ENCODE data around the gene DCAF10. TPM values are rescaled to one million over a fixed set of nuclear protein-coding genes. Genes with fewer than 3 reads are reported as not detected.
A peak's percentile ranks its signal among the peaks of the same experiment; 100 is the strongest.

Gene DCAF10
- total RNA-seq, 1 experiment from 2014 or later, result 13.5 TPM

GRCh38 chr9:37905776-37906175 is 105.2 kb downstream of the DCAF10 start:
- Histone ChIP-seq H3K9me3 (no peaks in the 10 kb centered on the region), H3K36me3 (ENCODE audit: control insufficient read depth, insufficient read depth, low read length) (no peaks in the 10 kb centered on the region), H3K4me1 (peaks cover 31% of the 10 kb centered on the region), H3K27me3 (replicated peaks; ENCODE audit: control insufficient read depth, insufficient read depth, low read length) (no peaks in the 10 kb centered on the region), H3K4me3 (ENCODE audit: low read depth, low read length) (no peak overlapping the region)
- peak overlapping the region; percentile 22 for H3K4me3 Mint-ChIP-seq (ENCODE audit: unreplicated experiment)
- intact Hi-C loops (cut with micrococcal nuclease; ENCODE audit: unreplicated experiment), result loop anchor here (2.0 to 10.0 kb wide), 5 partner anchors 121 to 457 kb away; partner anchors contain the start of genes EXOSC3 and SHB
- BruUV-seq (replicated peaks), result no TSS peak
- H3K36me3 Mint-ChIP-seq (ENCODE audit: insufficient read depth, unreplicated experiment), result peaks cover 12% of the 10 kb centered on the region
- peak overlapping the region; percentile 30 for H3K27ac Mint-ChIP-seq (ENCODE audit: unreplicated experiment)
- H3K27me3 Mint-ChIP-seq (ENCODE audit: insufficient read depth, unreplicated experiment), result no peaks in the 10 kb centered on the region
- POLR2A ChIA-PET, result no interaction called here
- DNase-seq, result no peak
- no peaks in the 10 kb centered on the region for H3K9me3 Mint-ChIP-seq (ENCODE audit: unreplicated experiment)
- no peak for TF ChIP-seq CTCF (IDR thresholded peaks at IDR 0.05; ENCODE audit: insufficient read depth in 1 of 2, low read depth in 1 of 2, low read length in 1 of 2, severe bottlenecking in 1 of 2, unreplicated experiment in 1 of 2)
- peaks cover 22% of the 10 kb centered on the region for H3K4me1 Mint-ChIP-seq (ENCODE audit: low read depth, unreplicated experiment)
- CTCF ChIA-PET, result interaction anchor here (0.6 kb wide), 1 partner anchor 45 kb away, joined by 3 read pairs; no protein-coding TSS in a partner anchor

- no peak for DNase-seq
- Mint-ChIP-seq H3K36me3 (ENCODE audit: insufficient read depth, unreplicated experiment) (peaks cover 15% of the 10 kb centered on the region), H3K27ac (ENCODE audit: unreplicated experiment) (peak overlapping the region; percentile 30), H3K4me3 (ENCODE audit: unreplicated experiment) (peak overlapping the region; percentile 22), H3K4me1 (ENCODE audit: low read depth, unreplicated experiment) (peaks cover 22% of the 10 kb centered on the region), H3K27me3 (ENCODE audit: insufficient read depth, unreplicated experiment) (no peaks in the 10 kb centered on the region), H3K9me3 (ENCODE audit: unreplicated experiment) (no peaks in the 10 kb centered on the region)
- TF ChIP-seq CTCF (IDR thresholded peaks at IDR 0.05; ENCODE audit: insufficient read depth in 1 of 2, low read depth in 1 of 2, low read length in 1 of 2, severe bottlenecking in 1 of 2, unreplicated experiment in 1 of 2), result no peak
- Histone ChIP-seq H3K4me3 (ENCODE audit: low read depth, low read length) (no peak overlapping the region), H3K4me1 (peaks cover 31% of the 10 kb centered on the region), H3K9me3 (no peaks in the 10 kb centered on the region), H3K36me3 (ENCODE audit: control insufficient read depth, insufficient read depth, low read length) (no peaks in the 10 kb centered on the region), H3K27me3 (replicated peaks; ENCODE audit: control insufficient read depth, insufficient read depth, low read length) (no peaks in the 10 kb centered on the region)
- BruUV-seq (replicated peaks), result no TSS peak
- ChIA-PET POLR2A (no interaction called here), CTCF (no interaction called here)
- intact Hi-C loops (cut with micrococcal nuclease; ENCODE audit: unreplicated experiment), result loop anchor here (10.0 kb wide), 2 partner anchors 122 to 162 kb away; partner anchors contain the start of gene EXOSC3
These were observed 106.0 kb downstream of the DCAF10 start for GRCh38 chr9:37906312-37907239.

DNA sequence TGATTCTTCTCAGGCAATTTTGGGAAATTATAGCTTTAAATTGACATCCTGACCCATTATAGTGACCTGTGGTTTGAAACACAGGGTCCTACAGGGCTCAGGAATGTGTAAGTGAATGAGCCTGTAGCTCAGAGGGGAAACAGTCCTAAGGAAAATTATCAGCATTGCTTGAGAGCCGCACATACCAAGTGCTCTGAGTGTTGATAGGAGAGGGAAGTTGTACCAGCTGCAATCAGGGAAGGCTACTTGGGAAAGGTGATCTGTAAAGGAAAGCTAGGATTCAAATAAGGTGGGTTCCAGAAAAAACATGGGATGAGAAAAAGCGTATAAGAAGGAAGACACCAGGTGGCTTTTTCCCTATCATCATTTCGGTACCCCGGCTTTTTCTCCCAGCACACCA is 107.7 kb downstream of the DCAF10 start:
- Mint-ChIP-seq H3K4me1 (ENCODE audit: low read depth, unreplicated experiment) (peaks cover 24% of the 10 kb centered on the region), H3K27ac (ENCODE audit: unreplicated experiment) (peak overlapping the region; percentile 85), H3K4me3 (ENCODE audit: unreplicated experiment) (peak overlapping the region; percentile 57), H3K27me3 (ENCODE audit: insufficient read depth, unreplicated experiment) (no peaks in the 10 kb centered on the region), H3K36me3 (ENCODE audit: insufficient read depth, unreplicated experiment) (peaks cover 18% of the 10 kb centered on the region), H3K9me3 (ENCODE audit: unreplicated experiment) (no peaks in the 10 kb centered on the region)
- Histone ChIP-seq H3K27me3 (replicated peaks; ENCODE audit: control insufficient read depth, insufficient read depth, low read length) (no peaks in the 10 kb centered on the region), H3K36me3 (ENCODE audit: control insufficient read depth, insufficient read depth, low read length) (no peaks in the 10 kb centered on the region), H3K4me3 (ENCODE audit: low read depth, low read length) (no peak overlapping the region), H3K9me3 (no peaks in the 10 kb centered on the region), H3K4me1 (peaks cover 22% of the 10 kb centered on the region)
- no peak for DNase-seq
- TF ChIP-seq CTCF (IDR thresholded peaks at IDR 0.05; ENCODE audit: insufficient read depth in 1 of 2, low read depth in 1 of 2, low read length in 1 of 2, severe bottlenecking in 1 of 2, unreplicated experiment in 1 of 2), result no peak
- CTCF ChIA-PET, result interaction anchor here (0.6 to 1.2 kb wide), 4 partner anchors 33 to 1370 kb away, joined by 3 to 5 read pairs (median 4); no protein-coding TSS in a partner anchor
- no TSS peak for BruUV-seq (replicated peaks)
- POLR2A ChIA-PET, result interaction anchor here (1.0 kb wide), 1 partner anchor 35 kb away, joined by 3 read pairs; no protein-coding TSS in a partner anchor
- intact Hi-C loops (cut with micrococcal nuclease; ENCODE audit: unreplicated experiment), result loop anchor here (10.0 kb wide), 2 partner anchors 123 to 163 kb away; partner anchors contain the start of gene EXOSC3
